ENCODE measurements around the gene ARPC3.
A peak's percentile ranks its signal among the peaks of the same experiment; 100 is the strongest.
"Not testable (repeated sequence)": the region's sequence is repeated elsewhere in the genome, so short reads cannot be mapped to it uniquely, and the experiment has no call there.

ARPC3 gene

DNA sequence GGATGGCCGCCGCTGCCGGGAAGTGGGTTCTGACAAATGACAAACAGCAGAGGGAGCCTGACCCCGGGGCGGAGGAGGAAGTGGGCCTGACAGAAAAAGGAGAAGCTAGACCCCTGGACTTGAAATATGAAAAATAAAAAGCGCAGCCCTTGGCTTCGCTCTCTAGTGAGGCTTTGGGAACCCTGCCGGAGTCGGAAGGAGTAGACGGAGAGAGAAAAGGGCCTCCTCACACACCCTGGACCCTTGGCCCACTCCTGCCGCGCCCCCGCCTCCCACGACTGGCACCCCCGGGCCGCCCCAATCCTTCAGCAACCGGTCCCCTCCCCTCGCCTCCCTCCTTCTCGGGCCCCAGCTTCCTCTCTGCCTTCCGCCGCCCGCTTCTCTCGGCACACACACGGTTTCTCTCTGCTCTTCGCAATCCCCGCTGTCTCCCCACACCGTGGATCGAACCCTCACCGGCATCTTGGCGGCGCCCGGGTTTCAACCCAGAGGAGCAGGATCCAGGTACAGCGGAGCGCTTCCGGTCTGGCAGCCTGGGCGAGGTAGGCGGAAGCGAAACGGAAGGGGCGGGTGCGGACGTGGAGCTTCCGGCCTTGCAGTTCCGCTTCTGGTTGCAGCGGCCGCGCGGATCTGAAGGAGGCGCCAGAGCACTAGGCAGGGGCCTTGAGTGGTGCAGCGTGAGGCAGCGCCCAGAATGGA is at the start of gene ARPC3:
TSS of gene ARPC3 (minus strand) at position 539 of the 699 bp plus-strand sequence. CDS start at position 462, 77 bp downstream.
- no peak for FAIRE-seq

DNA sequence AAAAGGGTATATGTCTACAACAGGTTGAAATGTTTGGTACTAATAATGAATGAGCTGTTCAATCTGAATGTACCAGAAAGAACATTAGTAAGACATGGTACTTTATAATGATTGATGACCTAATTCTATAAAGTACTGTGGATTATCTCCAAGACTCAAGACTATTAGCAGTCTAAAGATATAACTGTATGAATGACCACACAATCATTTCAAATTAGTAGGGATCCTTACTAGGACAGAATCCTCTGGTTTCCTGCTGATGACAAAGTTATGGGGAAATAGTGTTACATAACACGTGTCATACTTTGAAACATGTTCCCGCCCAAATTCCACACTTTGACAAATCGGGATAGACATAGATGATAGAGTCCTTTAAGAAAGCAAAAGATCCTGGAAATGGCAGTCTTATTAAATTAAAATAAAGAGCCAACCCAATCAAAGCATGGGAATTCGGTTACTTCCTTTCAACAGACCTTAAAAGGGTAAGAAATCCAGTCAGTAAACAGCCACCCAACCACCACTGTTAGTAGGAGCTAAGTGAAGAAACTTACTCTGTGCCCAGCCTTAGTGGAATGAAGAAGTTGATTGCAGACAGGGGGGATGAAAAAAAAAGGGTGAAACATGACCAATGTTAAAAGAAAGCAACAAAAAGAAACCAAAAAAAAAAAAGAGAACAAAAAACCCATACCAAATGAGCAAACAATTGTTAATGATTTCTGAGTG is 49.0 kb upstream of the ARPC3 start:
- FAIRE-seq: no peak

DNA sequence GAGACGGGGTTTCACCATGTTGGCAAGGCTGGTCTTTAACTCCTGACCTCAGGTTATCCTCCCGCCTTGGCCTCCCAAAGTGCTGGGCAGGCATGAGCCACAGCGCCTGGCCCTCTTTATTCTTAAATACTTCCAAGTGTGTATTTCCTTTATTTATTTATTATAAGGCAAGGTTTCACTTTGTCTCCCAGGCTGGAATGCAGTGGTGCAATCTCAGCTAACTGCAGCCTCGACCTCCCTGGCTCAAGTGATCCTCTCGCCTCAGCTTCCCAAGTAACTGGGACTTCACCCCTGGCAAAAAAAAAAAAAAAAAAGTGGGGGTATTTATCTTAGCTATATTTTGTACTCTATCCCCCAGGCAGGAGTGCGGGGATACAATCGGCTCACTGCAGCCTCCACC is 25.3 kb upstream of the ARPC3 start:
- FAIRE-seq: no peak

DNA sequence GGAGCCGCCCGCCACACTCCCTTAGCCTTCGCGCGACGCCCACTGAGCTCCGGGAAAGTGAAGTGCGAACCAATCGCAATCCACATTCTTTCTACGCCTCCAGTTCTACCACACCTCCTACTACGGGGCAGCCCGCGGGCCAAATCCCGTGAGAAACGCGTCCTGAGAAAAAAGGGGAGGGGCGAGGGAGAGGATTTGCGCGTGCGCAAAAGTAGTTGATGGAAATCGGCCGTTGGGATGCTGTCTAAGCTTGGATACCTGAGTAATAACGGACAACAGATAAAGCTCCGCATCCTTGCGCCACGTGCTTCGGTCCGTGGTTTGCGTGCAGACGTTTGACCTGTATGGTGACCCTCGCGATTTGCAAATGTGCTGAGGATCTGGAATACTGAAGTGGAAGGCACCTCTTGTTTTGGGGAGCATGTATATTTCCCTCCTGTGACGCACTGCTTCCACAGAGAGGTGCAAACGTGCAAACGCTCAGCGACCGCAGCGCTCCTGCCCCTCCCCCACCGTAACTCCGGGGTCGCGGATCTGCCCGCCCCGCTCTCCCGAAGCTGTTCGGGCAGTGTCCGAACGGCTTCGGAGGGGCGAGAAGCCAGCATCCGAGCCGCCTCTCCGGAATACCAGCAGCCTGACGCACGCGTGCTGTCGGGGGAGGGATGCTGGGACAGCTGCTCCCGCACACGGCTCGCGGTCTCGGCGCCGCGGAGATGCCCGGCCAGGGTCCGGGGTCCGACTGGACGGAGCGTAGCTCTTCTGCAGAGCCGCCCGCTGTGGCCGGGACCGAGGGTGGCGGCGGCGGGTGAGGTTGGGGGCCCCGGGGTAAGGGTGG is 18.3 kb upstream of the ARPC3 start, which contains the start of the genes FAM216A and GPN3:
TSS of gene FAM216A (plus strand) at position 632 of the 835 bp plus-strand sequence. CDS start at position 663, 31 bp downstream.
TSS of gene GPN3 (minus strand) at position 44 of the 835 bp plus-strand sequence. CDS start 54 bp downstream, outside the sequence.
- peak; percentile 84 for FAIRE-seq

DNA sequence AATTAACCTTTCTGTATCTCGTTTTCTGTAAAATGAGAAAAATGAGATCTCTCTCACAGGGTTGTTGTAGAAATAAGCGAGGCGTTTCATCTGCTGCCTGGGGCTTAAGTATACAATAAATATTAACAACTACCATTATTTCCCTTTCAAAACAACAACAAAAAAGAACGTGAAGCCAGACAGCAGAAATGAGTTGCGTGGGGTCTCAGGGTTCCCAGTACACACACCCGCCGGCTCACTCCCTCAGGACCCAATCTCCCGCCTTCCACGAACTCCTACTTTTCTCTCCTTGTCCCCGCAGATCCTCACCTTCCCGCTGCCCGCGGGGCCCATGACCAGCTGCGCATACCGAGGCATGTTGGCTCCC is 17.7 kb upstream of the ARPC3 start:
- no peak for FAIRE-seq

DNA sequence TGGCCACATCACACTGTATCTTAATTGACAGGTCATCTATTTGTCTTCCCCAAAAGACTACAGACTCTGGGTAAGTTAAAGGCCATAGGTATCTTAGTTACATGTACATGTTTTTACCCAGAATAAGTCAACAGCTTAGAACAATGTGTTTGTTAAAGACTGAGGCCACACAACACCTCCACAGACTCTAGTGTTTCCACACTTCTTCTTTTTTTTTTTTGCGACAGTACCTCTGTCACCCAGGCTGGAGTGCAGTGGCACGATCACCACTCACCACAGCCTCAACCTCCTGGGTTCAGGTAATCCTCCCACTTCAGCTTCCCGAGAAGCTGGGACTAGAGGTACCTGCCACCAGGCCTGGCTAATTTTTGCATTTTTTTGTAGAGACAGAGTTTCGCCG is 16.7 kb upstream of the ARPC3 start:
- FAIRE-seq: no peak

DNA sequence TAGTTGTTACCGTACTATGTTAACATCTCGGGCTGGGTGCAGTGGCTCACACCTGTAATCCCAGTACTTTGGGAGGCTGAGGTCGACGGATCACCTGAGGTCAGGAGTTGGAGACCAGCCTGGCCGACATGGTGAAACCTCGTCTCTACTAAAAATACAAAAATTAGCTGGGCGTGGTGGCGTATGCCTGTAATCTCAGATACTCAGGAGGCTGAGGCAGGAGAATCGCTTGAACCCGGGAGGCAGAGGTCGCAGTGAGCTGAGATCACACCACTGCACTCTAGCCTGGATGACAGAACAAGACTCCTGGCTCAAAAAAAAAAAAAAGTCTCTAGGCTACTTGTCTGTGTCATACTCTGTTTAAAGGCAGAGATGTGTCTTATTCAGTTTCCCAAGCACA is 15.6 kb upstream of the ARPC3 start:
- FAIRE-seq: not testable (repeated sequence)

DNA sequence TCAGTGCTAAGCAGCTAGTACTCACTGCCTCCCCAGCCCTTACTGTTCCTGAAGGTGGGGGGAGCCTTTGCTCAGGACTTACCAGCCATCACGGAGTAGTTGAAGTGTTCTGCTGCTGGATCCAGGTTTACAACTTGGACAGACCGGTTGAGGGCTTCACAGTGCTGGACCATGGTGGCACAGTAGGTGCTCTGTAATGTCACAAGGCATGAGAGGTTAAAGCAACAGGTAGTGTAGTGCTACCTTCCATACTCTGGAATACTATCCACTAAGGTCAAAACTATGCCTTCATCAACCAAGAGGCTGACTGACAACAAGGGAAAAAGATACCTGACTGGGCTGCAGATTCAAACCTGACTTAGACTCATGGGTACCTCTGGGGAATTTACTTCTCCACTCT is 14.9 kb upstream of the ARPC3 start:
- no peak for FAIRE-seq

DNA sequence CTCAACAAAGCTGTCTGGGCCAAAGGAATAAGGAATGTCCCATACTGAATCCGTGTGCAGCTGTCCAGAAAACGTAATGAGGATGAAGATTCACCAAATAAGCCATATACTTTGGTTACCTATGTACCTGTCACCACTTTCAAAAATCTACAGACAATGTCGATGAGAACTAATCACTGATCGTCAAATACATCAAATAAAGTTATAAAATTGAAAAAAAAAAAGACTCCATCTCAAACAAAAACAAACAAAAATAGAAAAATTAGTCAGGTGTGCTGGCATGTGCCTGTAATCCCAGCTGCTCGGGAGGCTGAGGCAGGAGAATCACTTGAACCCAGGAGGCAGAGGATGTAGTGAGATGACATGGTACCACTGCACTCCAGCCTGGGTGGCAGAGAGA is 11.1 kb upstream of the ARPC3 start:
- not testable (repeated sequence) for FAIRE-seq

DNA sequence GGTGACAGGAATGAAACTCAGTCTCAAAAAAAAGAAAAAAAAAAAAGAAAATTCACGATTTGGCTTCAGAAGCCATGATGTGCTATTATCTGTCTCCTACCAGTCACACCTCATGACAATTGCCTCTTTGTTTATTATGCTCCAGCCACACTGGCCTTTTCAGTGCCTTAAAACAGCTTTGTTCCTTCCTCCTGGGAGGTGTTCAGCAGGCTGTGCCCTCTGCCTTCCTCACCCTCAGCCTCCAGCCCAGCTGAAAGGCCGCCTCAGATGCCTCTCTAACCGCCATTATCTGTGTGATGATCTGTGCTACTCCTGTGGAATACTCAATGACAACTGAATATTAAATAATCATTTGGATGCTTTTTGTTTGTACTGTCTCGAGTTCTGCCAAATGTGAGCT is 8.6 kb upstream of the ARPC3 start:
- no peak for FAIRE-seq

DNA sequence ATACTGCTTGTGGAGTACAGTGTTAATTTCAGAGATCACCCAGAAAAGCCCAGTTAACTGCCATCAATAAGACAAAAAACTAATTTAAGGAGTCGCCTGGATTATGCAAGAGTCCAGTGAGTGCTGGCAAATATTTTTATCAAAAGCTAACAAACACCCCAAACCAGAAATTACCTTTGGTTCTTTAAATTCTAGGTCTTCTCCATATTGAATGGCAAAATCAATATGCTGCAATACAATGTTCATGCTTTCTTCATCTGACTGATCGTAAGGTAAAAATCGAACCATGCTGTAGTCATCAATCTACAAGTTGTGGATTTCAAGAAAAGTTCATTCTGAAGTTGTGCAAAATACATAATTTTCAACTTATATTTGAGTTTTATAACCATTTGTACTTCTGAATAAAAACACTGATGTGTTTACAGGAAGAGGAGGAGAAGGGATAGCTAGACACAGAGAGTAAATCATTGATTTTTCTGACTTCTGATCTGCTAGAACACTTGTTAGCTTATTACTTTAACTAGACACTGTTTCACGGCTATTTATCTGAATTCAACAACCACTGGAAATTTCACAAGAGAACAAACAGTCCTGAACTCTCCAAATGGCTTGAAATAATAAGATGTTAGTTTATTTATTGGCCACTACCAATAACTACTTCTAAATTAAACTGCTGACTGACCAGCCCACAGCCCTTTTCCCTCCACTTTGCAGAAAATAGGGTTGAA is 3.6 kb upstream of the ARPC3 start:
- no peak for FAIRE-seq

DNA sequence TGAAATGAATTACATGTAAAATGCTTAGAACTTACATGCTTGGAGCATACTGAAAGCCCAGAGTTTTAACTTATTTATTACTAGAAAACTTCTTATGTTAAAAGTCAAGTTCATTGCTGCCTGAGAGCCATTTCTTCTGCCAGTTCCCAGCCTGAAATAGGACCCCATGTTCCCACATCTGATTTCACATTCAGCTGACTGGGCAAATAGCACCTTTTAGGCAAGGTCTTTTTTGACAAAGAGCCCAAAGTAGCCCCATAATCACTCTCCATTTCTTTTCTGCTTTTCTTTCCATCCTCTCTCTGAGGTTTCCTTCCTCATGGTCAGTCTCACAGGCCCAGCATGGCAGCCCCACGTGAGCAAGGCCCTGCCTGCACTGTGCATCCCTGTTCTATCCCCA is 1.1 kb upstream of the ARPC3 start:
- FAIRE-seq: no peak

DNA sequence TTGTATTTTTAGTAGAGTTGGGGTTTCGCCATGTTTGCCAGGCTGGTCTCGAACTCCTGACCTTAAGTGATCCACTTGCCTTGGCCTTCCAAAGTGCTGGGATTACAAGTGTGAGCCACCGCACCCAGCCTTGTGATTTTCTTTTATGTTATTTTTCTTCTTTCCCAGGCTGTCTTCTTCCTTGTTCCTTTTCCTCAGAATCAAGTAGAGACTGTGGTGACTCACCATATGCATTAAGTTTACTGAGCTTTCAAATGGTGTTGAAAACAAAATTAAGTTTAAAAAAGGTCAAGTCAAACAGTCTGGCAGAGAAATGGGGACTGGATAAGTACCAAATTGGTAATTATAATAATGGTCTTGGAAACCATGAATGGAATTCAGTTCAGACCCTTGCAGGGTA is 5.7 kb downstream of the ARPC3 start:
- no peak for FAIRE-seq

DNA sequence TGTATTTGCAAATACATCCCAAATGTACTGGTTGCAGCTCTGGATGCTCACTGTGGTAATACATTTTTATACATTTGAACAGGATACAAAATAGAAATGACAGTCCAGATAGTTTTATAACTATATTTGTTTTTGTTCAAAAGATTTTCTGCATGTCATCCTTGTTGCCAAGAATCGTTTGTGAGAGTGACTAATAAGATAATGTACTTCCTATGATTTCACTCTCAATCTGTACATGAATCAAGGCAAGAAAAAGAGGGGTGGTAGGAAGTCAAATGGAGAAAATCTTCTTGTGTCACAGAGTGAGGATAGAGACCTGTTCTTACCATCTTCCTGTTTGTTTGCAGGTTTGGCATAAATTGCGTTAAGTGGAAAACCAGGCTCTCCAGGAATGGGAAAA is 13.9 kb downstream of the ARPC3 start:
- FAIRE-seq: no peak

DNA sequence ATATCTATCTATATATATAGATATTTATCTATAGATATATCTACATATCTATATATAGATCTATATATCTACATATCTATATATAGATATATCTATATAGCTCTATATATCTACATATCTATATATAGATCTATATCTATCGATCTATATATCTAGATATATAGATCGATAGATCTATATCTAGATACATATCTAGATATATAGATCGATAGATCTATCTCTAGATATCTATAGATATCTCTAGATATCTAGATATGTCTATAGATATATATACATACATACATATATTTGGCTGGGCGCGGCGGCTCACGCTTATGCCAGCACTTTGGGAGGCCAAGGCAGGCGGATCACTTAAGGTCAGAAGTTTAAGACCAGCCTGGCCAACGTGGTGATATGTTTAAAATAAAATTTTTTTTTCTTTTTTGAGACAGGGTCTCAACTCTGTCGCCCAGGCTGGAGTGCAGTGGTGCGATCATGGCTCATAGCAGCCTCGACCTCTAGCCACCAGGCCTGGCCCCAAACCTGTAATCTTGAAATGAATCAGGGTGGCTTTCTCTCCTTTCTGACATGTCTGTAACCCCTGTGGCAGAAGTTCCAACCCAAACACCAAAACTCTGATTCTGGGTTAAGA is 18.1 kb downstream of the ARPC3 start:
- FAIRE-seq: no peak

DNA sequence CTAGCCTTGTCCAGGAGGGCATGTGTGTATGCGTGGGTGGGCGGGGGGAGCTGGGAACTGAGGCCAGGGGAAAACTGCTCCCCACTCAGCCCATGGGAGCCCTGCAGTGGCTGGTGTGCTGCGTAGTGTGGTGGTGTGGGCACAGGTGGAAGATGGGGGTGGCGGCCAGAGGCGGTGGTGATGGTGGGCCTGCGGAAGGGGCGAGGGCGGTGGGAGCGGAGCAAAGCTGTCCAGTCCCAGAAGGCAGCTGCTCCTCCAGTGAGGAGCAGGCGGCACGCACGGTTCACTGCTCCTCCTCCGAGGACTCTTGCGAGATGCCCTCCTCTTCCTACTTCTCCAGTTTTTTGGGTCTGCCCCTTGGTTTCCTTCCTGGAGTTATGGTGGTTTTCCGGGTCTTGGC is 20.5 kb downstream of the ARPC3 start:
- FAIRE-seq: not testable (repeated sequence)

DNA sequence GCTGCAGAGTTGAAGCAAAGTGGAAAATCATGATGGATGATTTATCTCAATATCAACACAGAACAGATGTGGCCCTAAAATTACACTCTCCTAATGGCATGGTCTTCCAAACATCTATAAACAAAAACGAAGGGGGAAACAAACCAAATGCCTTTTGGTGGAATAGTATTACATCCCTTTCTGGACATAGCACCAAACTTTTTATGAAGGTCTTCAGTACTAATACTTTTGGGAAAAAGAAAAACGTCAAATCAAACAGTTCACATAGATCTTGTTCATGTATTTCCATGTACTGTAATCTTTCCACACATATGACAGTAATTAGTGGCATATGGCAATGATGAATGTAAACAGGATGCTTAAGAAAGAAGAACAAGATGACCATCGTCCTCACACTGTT is 23.7 kb downstream of the ARPC3 start:
- no peak for FAIRE-seq

DNA sequence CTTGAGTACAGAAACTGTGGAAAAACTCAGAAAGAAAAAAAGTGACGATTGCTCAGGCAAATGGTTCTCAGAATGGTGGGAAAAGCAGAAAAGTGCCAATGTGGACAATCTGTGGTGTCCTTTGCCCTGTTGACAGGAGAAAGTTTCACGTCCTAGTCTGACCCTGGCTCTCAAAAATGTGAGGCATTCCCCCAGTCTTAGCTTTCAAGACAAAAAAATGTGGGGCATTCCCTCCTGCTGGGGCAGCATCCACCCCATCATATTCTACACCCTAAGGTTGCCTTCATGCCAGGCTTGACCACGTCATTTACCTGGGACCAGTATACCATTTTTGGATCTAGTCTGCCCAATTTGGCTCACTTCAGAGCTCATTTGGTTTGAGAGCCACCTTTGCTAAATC is 25.9 kb downstream of the ARPC3 start:
- FAIRE-seq: no peak

DNA sequence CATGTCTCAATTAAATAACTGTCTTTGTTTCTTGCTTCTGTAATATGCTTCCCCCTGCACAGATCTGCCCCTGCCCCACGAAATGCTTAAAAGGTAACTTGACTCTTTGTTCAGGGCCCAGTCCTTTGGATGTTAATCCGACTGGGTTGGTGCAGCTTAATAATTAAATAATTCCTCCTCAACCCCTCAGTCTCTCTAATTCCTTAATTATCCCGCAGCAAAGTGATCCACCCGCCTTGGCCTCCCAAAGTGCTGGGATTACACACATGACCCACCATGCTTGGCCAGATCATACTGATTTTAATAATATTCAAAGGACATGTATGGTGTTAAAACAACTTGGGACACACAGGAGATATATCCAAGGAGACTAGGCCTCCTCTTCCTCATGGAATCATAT is 28.4 kb downstream of the ARPC3 start:
- no peak for FAIRE-seq

DNA sequence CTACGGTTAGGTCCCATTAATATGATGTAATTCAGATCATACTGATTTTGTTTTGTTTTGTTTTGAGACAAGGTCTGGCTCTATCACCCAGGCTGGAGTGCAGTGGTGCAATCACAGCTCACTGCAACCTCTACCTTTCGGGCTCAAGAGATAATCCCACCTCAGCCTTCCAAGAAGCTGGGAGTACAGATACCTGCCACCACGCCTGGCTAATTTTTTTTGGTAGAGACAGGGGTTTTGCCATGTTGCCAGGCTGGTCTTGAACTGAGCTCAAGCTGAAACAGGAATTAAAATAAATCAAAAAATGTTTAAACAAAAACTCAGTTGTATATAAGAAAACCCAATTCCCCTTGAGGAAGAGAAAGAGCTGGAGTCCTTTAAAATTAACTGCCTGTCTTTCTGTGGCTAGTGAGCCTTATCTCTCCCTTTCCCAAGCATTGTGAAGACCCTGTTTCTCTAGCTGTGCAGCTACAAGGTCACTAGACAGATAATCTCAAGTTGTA is 28.9 kb downstream of the ARPC3 start:
- no peak for FAIRE-seq

DNA sequence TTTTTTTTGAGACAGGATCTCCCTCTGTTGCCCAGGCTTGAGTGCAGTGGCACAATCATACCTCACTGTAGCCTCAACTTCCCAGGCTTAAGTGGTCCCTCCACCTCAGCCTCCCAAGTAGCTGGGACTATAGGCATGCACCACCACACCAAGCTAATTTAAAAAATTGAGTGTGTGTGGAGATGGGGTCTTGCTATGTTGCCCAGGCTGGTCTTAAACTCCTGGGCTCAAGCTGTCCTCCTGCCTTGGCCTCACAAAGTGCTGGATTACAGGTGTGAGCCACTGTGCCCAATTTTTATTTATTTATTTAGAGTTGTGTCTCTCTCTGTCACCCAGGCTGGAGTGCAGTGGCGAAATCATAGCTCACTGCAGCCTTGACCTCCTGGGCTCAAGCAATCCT is 29.5 kb downstream of the ARPC3 start:
- FAIRE-seq: not testable (repeated sequence)

DNA sequence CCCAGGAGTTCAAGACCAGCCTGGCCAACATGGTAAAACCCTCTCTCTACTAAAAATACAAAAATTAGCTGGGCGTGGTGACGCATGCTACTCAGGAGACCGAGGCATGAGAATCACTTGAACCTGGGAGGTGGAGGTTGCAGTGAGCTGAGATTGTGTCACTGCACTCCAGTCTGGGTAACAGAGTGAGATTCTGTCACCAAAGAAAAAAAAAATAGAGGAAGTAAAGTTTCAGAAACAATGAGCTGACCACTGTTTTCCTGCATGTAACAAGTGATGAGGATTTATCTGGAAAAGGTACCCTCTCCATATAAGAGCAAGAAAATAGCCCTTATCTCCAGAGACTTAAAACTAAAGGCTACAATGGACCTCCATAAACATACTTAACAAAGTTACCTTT is 33.0 kb downstream of the ARPC3 start:
- FAIRE-seq: not testable (repeated sequence)

Measured in islet of Langerhans (tissue), 1 donor.